GM18870 (cell line): Measurements from ENCODE around the gene FBN1.

Experiments used
- ATAC-seq: cut with Tn5 transposase; IDR thresholded peaks from one replicate; pipeline ENCODE4 v1.9.1; 2021; ENCODE audit warnings: moderate library complexity; ENCODE audit not compliant: unreplicated experiment

FBN1 gene

GRCh38 chr15:48645558-48646330 is at the start of gene FBN1:
Gene FBN1, minus strand, starts transcription at chr15:48645709. Its CDS starts 940 bp downstream, at chr15:48644769.
- ATAC-seq = peak; percentile 42

GRCh38 chr15:48693484-48693883 is 48.0 kb upstream of the FBN1 start:
- no peak for ATAC-seq

GRCh38 chr15:48688493-48688892 is 43.0 kb upstream of the FBN1 start:
- no peak for ATAC-seq

- no peak for ATAC-seq
Measured at GRCh38 chr15:48683991-48684765, 38.7 kb upstream of the FBN1 start.

GRCh38 chr15:48682942-48683651 is 37.6 kb upstream of the FBN1 start:
- ATAC-seq = no peak

- ATAC-seq = no peak
Measured at GRCh38 chr15:48681353-48681752, 35.8 kb upstream of the FBN1 start.

- no peak for ATAC-seq
Measured at GRCh38 chr15:48680841-48681240, 35.3 kb upstream of the FBN1 start.

GRCh38 chr15:48679952-48680351 is 34.4 kb upstream of the FBN1 start:
- ATAC-seq = no peak

- ATAC-seq = no peak
Measured at GRCh38 chr15:48678851-48679250, 33.3 kb upstream of the FBN1 start.

- no peak for ATAC-seq
Measured at GRCh38 chr15:48677821-48678220, 32.3 kb upstream of the FBN1 start.

- ATAC-seq = no peak
Measured at GRCh38 chr15:48675436-48675835, 29.9 kb upstream of the FBN1 start.

GRCh38 chr15:48674876-48675275 is 29.4 kb upstream of the FBN1 start:
- ATAC-seq = no peak

- no peak for ATAC-seq
Measured at GRCh38 chr15:48672206-48672605, 26.7 kb upstream of the FBN1 start.

GRCh38 chr15:48671103-48672022 is 25.9 kb upstream of the FBN1 start:
- no peak for ATAC-seq

- no peak for ATAC-seq
Measured at GRCh38 chr15:48667701-48668100, 22.2 kb upstream of the FBN1 start.

- ATAC-seq = no peak
Measured at GRCh38 chr15:48664436-48664835, 18.9 kb upstream of the FBN1 start.

- ATAC-seq = no peak
Measured at GRCh38 chr15:48657950-48658591, 12.6 kb upstream of the FBN1 start.

GRCh38 chr15:48654801-48655200 is 9.3 kb upstream of the FBN1 start:
- ATAC-seq = no peak

- no peak for ATAC-seq
Measured at GRCh38 chr15:48653913-48654670, 8.6 kb upstream of the FBN1 start.
